Activated naive CD8-positive, alpha-beta T cell treated with anti-CD3 and anti-CD28 coated beads for 36 hours (primary cell): Measurements from ENCODE around the gene IGLON5. TPM values are rescaled to one million over a fixed set of nuclear protein-coding genes. Genes with fewer than 3 reads are reported as not detected.

ENCODE experiments used
- DNase-seq: peaks from one replicate; pipeline ENCODE4 v3.0.0; 2021
- H3K27ac Mint-ChIP-seq: one replicate; pipeline ENCODE4 v1.8.0; 2022; ENCODE audit warnings: mild to moderate bottlenecking, moderate library complexity, mixed read lengths
- H3K27me3 Mint-ChIP-seq: one replicate; pipeline ENCODE4 v1.8.0; 2022; ENCODE audit warnings: mild to moderate bottlenecking, mixed read lengths
- H3K36me3 Mint-ChIP-seq: one replicate; pipeline ENCODE4 v1.8.0; 2021; ENCODE audit warnings: mild to moderate bottlenecking, mixed read lengths
- H3K4me1 Mint-ChIP-seq: one replicate; pipeline ENCODE4 v1.8.0; 2021; ENCODE audit warnings: mixed read lengths
- H3K4me3 Mint-ChIP-seq: one replicate; pipeline ENCODE4 v1.8.0; 2022; ENCODE audit warnings: mild to moderate bottlenecking, moderate library complexity, mixed read lengths
- H3K9me3 Mint-ChIP-seq: one replicate; pipeline ENCODE4 v1.8.0; 2022; ENCODE audit warnings: mixed read lengths
- total RNA-seq, 2 experiments: library from RNA; stranded (reverse); gene quantifications; one replicate each; pipeline ENCODE4 v1.2.3, GENCODE V29; 2021

The IGLON5 gene
- total RNA-seq, 2 experiments from 2014 or later = 0.12 to 0.18 TPM

- H3K27ac Mint-ChIP-seq = no peak overlapping the region
- no peak for DNase-seq
Measured at GRCh38 chr19:51341066-51341465, 29.6 kb downstream of the IGLON5 start.

GRCh38 chr19:51341976-51342580, 30.6 kb downstream of the IGLON5 start, which contains the start of gene VSIG10L:
Gene VSIG10L (minus strand): TSS chr19:51342139. CDS start chr19:51342124, 15 bp downstream.
- Mint-ChIP-seq H3K4me3 (peak within 1 kb of the TSS; percentile 22), H3K9me3 (no peaks in the 10 kb centered on the region), H3K27ac (no peak within 1 kb of the TSS), H3K36me3 (peaks cover 2% of the 10 kb centered on the region), H3K4me1 (peaks cover 9% of the 10 kb centered on the region), H3K27me3 (peaks cover 5% of the 10 kb centered on the region)
- no peak for DNase-seq

More at GRCh38 chr19:51341066-51341465, 29.6 kb downstream of the IGLON5 start:
- Mint-ChIP-seq H3K4me3 (peak overlapping the region; percentile 22), H3K27me3 (peaks cover 9% of the 10 kb centered on the region), H3K9me3 (no peaks in the 10 kb centered on the region), H3K4me1 (peaks cover 9% of the 10 kb centered on the region), H3K36me3 (no peaks in the 10 kb centered on the region)

- Mint-ChIP-seq H3K36me3 (peaks cover 3% of the 10 kb centered on the region), H3K4me3 (no peak overlapping the region), H3K9me3 (no peaks in the 10 kb centered on the region), H3K4me1 (peaks cover 9% of the 10 kb centered on the region), H3K27me3 (peaks cover 5% of the 10 kb centered on the region), H3K27ac (no peak overlapping the region)
- no peak for DNase-seq
Measured at GRCh38 chr19:51342631-51343569, 31.5 kb downstream of the IGLON5 start.

- H3K9me3 Mint-ChIP-seq = no peaks in the 10 kb centered on the region
- peaks cover 5% of the 10 kb centered on the region for H3K27me3 Mint-ChIP-seq
- DNase-seq = no peak
- no peak overlapping the region for H3K4me3 Mint-ChIP-seq
- H3K36me3 Mint-ChIP-seq = peaks cover 3% of the 10 kb centered on the region
- no peaks in the 10 kb centered on the region for H3K4me1 Mint-ChIP-seq
- no peak overlapping the region for H3K27ac Mint-ChIP-seq
Measured at GRCh38 chr19:51345076-51345620, 33.7 kb downstream of the IGLON5 start.

GRCh38 chr19:51346742-51347141, 35.3 kb downstream of the IGLON5 start:
- Mint-ChIP-seq H3K4me3 (no peak overlapping the region), H3K27ac (no peak overlapping the region), H3K36me3 (peaks cover 7% of the 10 kb centered on the region), H3K27me3 (no peaks in the 10 kb centered on the region), H3K9me3 (no peaks in the 10 kb centered on the region), H3K4me1 (no peaks in the 10 kb centered on the region)
- DNase-seq = no peak

- no peaks in the 10 kb centered on the region for H3K27me3 Mint-ChIP-seq
- no peaks in the 10 kb centered on the region for H3K4me1 Mint-ChIP-seq
- DNase-seq = no peak
- no peak overlapping the region for H3K4me3 Mint-ChIP-seq
- H3K36me3 Mint-ChIP-seq = peaks cover 11% of the 10 kb centered on the region
- H3K9me3 Mint-ChIP-seq = no peaks in the 10 kb centered on the region
- H3K27ac Mint-ChIP-seq = peak overlapping the region; percentile 12
Measured at GRCh38 chr19:51347209-51347928, 35.9 kb downstream of the IGLON5 start.

- DNase-seq = no peak
- Mint-ChIP-seq H3K9me3 (no peaks in the 10 kb centered on the region), H3K27ac (peak overlapping the region; percentile 3), H3K36me3 (peaks cover 19% of the 10 kb centered on the region), H3K4me1 (peaks cover 15% of the 10 kb centered on the region), H3K4me3 (no peak overlapping the region), H3K27me3 (no peaks in the 10 kb centered on the region)
Measured at GRCh38 chr19:51351266-51351990, 40.0 kb downstream of the IGLON5 start.

- no peak overlapping the region for H3K4me3 Mint-ChIP-seq
- no peak overlapping the region for H3K27ac Mint-ChIP-seq
- no peak for DNase-seq
- H3K36me3 Mint-ChIP-seq = peaks cover 20% of the 10 kb centered on the region
- peaks cover 18% of the 10 kb centered on the region for H3K4me1 Mint-ChIP-seq
- no peaks in the 10 kb centered on the region for H3K9me3 Mint-ChIP-seq
- no peaks in the 10 kb centered on the region for H3K27me3 Mint-ChIP-seq
Measured at GRCh38 chr19:51352783-51353360, 41.4 kb downstream of the IGLON5 start.

- DNase-seq = no peak
- Mint-ChIP-seq H3K27ac (no peak overlapping the region), H3K27me3 (no peaks in the 10 kb centered on the region), H3K9me3 (no peaks in the 10 kb centered on the region), H3K4me3 (no peak overlapping the region), H3K36me3 (peaks cover 22% of the 10 kb centered on the region), H3K4me1 (peaks cover 20% of the 10 kb centered on the region)
Measured at GRCh38 chr19:51354103-51354741, 42.8 kb downstream of the IGLON5 start.

GRCh38 chr19:51354742-51355148, 43.3 kb downstream of the IGLON5 start:
- no peak overlapping the region for H3K4me3 Mint-ChIP-seq
- no peaks in the 10 kb centered on the region for H3K27me3 Mint-ChIP-seq
- H3K27ac Mint-ChIP-seq = peak overlapping the region; percentile 40
- H3K4me1 Mint-ChIP-seq = peaks cover 25% of the 10 kb centered on the region
- no peaks in the 10 kb centered on the region for H3K9me3 Mint-ChIP-seq
- peaks cover 24% of the 10 kb centered on the region for H3K36me3 Mint-ChIP-seq
- DNase-seq = peak; percentile 33

GRCh38 chr19:51356159-51356801, 44.8 kb downstream of the IGLON5 start:
- H3K27me3 Mint-ChIP-seq = no peaks in the 10 kb centered on the region
- no peaks in the 10 kb centered on the region for H3K9me3 Mint-ChIP-seq
- peaks cover 23% of the 10 kb centered on the region for H3K36me3 Mint-ChIP-seq
- no peak for DNase-seq
- no peak overlapping the region for H3K4me3 Mint-ChIP-seq
- H3K4me1 Mint-ChIP-seq = peaks cover 31% of the 10 kb centered on the region
- no peak overlapping the region for H3K27ac Mint-ChIP-seq

- H3K9me3 Mint-ChIP-seq = no peaks in the 10 kb centered on the region
- H3K27ac Mint-ChIP-seq = no peak overlapping the region
- H3K36me3 Mint-ChIP-seq = peaks cover 19% of the 10 kb centered on the region
- peak overlapping the region; percentile 10 for H3K4me3 Mint-ChIP-seq
- H3K4me1 Mint-ChIP-seq = peaks cover 43% of the 10 kb centered on the region
- DNase-seq = no peak
- no peaks in the 10 kb centered on the region for H3K27me3 Mint-ChIP-seq
Measured at GRCh38 chr19:51357952-51358351, 46.5 kb downstream of the IGLON5 start.

- Mint-ChIP-seq H3K27me3 (no peaks in the 10 kb centered on the region), H3K4me3 (no peak overlapping the region), H3K27ac (no peak overlapping the region), H3K9me3 (no peaks in the 10 kb centered on the region), H3K4me1 (peaks cover 55% of the 10 kb centered on the region), H3K36me3 (peaks cover 27% of the 10 kb centered on the region)
- DNase-seq = no peak
Measured at GRCh38 chr19:51359294-51359693, 47.9 kb downstream of the IGLON5 start.
